Rectal smooth muscle tissue (tissue), 1 donor: ENCODE measurements around the gene ATPAF2.

Source experiments
- H3K27ac ChIP-seq: one replicate; pipeline ENCODE4 v1.7.0; 2013; ENCODE audit warnings: low read depth, low read length, inconsistent platforms
- H3K27me3 ChIP-seq: one replicate; pipeline ENCODE4 v1.7.0; 2013; ENCODE audit warnings: low read length; ENCODE audit not compliant: control insufficient read depth, insufficient read depth
- H3K36me3 ChIP-seq: one replicate; pipeline ENCODE4 v1.7.0; 2013; ENCODE audit warnings: low read length; ENCODE audit not compliant: control insufficient read depth, insufficient read depth
- H3K4me1 ChIP-seq: one replicate; pipeline ENCODE4 v1.7.0; 2013; ENCODE audit warnings: low read length; ENCODE audit not compliant: control insufficient read depth, insufficient read depth
- H3K4me3 ChIP-seq: one replicate; pipeline ENCODE4 v1.7.0; 2013; ENCODE audit warnings: low read length
- H3K9ac ChIP-seq: one replicate; pipeline ENCODE4 v1.7.0; 2013; ENCODE audit warnings: low read length

ATPAF2 gene

DNA sequence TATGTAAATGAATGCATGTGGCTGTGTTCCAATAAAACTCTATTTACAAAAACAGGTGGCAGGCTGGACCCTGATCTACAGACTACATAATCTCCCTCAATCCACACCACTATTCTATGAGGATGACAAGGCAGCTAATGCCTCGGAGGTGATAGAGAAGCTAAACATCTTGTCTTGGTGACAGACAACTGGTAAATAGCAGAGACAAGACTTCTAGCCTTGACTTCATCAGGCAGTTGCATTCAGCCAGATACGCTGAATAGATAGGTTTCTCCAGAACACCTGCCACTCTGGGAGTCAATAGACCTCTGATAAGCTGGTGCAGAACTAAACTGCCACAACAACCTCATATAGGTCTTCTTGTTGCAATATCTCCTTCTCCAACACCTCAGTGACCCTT is 3.3 kb downstream of the ATPAF2 start:
- H3K9ac ChIP-seq: no peak overlapping the region

GRCh38 chr17:18033442-18034099 is 5.4 kb downstream of the ATPAF2 start:
- no peaks in the 10 kb centered on the region for H3K27me3 ChIP-seq
- H3K9ac ChIP-seq: no peak overlapping the region
- no peak overlapping the region for H3K4me3 ChIP-seq
- no peaks in the 10 kb centered on the region for H3K36me3 ChIP-seq
- peaks cover 5% of the 10 kb centered on the region for H3K4me1 ChIP-seq
- no peak overlapping the region for H3K27ac ChIP-seq

More for the DNA sequence above, 3.3 kb downstream of the ATPAF2 start:
- no peak overlapping the region for H3K27ac ChIP-seq
- no peaks in the 10 kb centered on the region for H3K36me3 ChIP-seq
- H3K27me3 ChIP-seq: no peaks in the 10 kb centered on the region
- no peak overlapping the region for H3K4me3 ChIP-seq
- H3K4me1 ChIP-seq: peaks cover 12% of the 10 kb centered on the region

- H3K4me3 ChIP-seq: no peak overlapping the region
- no peaks in the 10 kb centered on the region for H3K4me1 ChIP-seq
- H3K27ac ChIP-seq: no peak overlapping the region
- H3K9ac ChIP-seq: no peak overlapping the region
- H3K36me3 ChIP-seq: no peaks in the 10 kb centered on the region
- no peaks in the 10 kb centered on the region for H3K27me3 ChIP-seq
These were observed 7.0 kb downstream of the ATPAF2 start for GRCh38 chr17:18031955-18032354.

GRCh38 chr17:18028952-18029540 is 9.9 kb downstream of the ATPAF2 start:
- no peaks in the 10 kb centered on the region for H3K4me1 ChIP-seq
- no peak overlapping the region for H3K9ac ChIP-seq
- H3K36me3 ChIP-seq: peaks cover 11% of the 10 kb centered on the region
- H3K4me3 ChIP-seq: no peak overlapping the region
- H3K27ac ChIP-seq: no peak overlapping the region
- no peaks in the 10 kb centered on the region for H3K27me3 ChIP-seq

DNA sequence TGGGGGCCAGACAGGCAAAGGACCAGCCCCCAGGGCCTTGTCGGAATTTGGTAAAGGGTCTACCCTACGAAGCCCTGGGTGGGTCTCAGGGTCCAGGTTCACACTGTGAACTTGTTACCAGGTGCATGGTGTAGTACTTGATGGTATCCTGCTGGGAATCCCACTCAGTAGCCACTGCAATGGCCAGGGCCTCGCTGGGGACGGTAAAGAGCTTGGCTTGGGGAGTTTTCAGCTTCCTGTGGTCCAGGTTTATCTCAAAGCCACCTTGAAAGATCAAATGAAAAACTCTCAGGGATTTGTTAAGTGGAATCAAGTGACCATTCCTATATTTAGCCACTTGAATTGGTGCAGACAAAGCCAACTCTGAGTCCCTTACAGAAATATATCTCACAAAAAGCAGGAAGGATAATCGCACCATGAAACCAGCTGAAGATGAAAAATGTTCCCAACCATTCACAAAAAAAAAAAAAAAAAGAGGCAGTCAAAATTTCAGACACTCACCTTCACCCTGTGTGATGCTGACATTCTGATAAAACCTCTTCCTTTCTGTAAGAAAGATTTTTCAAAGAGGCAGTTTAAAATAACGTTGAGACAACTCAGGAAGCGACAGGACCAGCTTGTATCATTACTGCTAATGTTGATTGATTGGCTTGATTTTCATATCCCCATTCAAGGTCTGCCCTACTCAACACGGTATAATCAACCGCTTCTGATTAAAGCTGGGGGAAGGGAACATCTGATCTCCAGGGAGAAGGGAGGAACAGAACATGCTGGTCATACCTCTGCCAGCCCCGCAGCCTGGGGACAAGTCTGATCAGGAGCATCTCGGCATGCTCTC is 10.6 kb downstream of the ATPAF2 start:
- Histone ChIP-seq H3K4me3 (no peak overlapping the region), H3K27me3 (no peaks in the 10 kb centered on the region), H3K4me1 (no peaks in the 10 kb centered on the region), H3K36me3 (peaks cover 13% of the 10 kb centered on the region), H3K9ac (no peak overlapping the region), H3K27ac (no peak overlapping the region)

DNA sequence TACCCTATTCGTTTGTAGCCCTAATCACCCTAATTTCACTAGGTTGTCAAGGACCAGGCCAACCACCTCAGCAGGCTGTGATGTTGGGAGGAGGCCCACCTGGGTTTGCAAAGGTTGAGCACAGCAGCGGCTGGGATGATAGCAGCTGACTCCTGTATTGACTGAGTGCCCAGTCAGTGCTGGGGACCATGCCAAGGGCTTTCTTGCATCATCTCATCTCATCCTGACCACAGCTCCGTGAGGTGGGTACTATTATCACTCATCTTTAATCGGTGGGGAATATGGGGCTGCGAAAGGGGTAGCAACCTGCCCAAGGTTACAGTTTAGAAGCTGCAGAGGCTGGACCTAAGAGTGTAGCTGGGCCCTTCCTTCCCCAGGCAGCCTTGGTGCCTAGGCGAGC is 11.7 kb downstream of the ATPAF2 start:
- H3K4me1 ChIP-seq: no peaks in the 10 kb centered on the region
- H3K27me3 ChIP-seq: no peaks in the 10 kb centered on the region
- no peak overlapping the region for H3K4me3 ChIP-seq
- H3K9ac ChIP-seq: no peak overlapping the region
- peaks cover 13% of the 10 kb centered on the region for H3K36me3 ChIP-seq
- H3K27ac ChIP-seq: no peak overlapping the region

DNA sequence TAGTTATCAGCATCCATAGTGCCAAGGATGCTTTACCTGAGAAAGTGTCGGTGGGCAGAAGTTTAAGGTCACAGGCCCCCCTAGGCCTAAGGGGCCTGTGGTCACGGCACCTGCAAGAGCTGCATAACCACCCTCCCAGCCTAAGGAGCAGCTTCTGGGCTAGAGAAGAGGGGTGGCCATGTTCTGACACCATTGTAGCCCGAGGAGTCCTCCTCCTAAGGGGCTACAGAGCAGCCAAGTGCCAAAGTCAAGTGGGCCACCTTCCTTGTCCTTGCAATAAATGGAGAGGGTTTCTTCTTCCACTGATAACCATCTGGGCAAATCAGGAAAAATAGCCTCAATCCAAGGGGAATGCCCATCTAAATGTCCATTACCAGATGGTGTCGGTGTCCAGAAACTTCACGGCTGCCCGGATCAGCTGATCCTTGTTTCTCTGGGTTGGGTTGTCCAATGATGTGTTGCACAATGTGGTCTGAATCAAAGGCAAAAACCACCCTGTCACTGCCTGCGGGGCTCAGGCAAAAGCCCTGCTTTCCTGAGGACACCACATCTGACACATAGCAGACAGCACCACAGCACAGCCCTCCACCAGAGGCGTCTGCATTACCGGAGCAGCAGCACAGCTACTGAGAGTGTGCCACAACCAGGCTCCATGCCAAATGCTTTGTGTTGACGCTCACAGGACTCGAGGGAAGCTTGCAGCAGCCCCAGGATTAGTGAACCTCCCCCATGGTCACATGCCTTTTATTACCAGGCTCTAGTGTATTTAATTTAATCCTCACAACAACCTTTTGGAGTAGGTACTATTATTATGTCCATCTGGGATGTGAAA is 12.8 kb downstream of the ATPAF2 start:
- Histone ChIP-seq H3K27me3 (no peaks in the 10 kb centered on the region), H3K4me3 (no peak overlapping the region), H3K36me3 (peaks cover 19% of the 10 kb centered on the region), H3K27ac (no peak overlapping the region), H3K9ac (no peak overlapping the region), H3K4me1 (no peaks in the 10 kb centered on the region)

DNA sequence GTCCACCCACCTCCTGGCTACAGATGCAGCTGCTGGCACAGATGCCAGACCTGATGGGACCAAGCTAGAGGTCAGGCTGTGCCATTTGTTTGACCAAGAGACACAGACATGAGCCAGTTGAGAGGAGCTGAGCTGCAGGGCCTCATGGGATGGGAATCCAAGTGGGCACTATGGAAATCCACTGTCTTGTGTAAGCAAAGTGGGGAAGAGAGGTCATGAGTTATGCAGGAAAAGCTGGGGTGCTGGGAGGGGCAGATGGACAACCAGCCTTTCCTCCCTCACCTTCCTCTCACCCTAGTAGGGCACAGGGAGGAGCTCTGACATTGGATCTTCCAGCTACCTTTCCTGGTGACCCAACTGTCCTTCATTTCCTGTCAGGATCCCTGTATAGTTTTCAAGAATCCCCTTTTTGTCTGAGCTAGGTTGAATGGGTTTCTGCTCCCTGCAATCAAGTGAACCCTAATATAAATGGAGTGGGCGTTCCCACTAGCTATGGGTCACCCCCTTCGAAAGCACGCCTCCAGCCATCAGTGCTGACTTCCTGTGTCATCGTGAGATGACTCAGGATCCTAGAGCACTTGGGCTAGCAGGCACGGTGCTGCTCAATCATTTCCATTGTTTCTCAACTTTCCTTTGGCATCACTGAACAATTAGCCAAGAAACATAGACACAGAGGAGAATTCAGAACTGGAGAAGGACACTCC is 13.6 kb downstream of the ATPAF2 start:
- Histone ChIP-seq H3K27ac (no peak overlapping the region), H3K9ac (no peak overlapping the region), H3K4me1 (no peaks in the 10 kb centered on the region), H3K4me3 (no peak overlapping the region), H3K27me3 (no peaks in the 10 kb centered on the region), H3K36me3 (peaks cover 20% of the 10 kb centered on the region)

DNA sequence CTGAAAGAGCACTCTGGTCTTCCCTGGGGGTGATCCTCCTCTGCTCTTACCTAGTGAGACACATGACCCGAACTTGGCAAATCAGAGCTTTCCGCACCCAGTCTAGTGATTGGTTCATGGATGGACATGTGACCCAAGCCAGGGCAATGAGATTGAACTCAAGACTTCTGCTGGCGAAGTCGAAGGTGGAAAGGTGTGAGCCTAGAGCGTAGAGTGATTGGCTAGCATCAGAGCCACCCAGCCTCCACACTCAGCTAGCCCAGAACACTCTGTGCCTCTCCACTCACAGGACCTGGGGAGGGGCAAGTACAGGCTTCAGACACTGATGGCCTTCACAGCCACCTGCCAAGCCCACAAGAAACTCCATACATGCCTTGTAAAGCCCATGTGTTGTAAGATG is 17.6 kb downstream of the ATPAF2 start:
- H3K4me1 ChIP-seq: no peaks in the 10 kb centered on the region
- H3K9ac ChIP-seq: no peak overlapping the region
- H3K27me3 ChIP-seq: no peaks in the 10 kb centered on the region
- no peak overlapping the region for H3K4me3 ChIP-seq
- H3K27ac ChIP-seq: no peak overlapping the region
- peaks cover 25% of the 10 kb centered on the region for H3K36me3 ChIP-seq

GRCh38 chr17:18020971-18021370 is 18.0 kb downstream of the ATPAF2 start:
- Histone ChIP-seq H3K36me3 (peaks cover 22% of the 10 kb centered on the region), H3K4me1 (no peaks in the 10 kb centered on the region), H3K27ac (no peak overlapping the region), H3K4me3 (no peak overlapping the region), H3K9ac (no peak overlapping the region), H3K27me3 (no peaks in the 10 kb centered on the region)

DNA sequence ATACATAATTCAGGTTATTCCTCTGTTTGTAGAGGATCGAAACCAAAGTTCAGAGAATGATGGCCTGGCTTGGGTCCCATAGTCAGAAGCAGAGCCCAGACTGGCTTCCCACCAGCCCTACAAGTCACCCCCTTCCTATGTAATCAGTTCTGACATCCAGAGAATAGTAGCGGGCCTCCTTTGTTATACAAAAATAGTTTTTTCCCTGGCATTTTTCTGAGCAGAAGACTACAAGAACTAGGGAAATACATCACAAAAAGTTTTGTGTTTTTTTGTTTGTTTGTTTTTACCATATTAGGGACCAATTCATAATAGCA is 19.2 kb downstream of the ATPAF2 start:
- H3K9ac ChIP-seq: no peak overlapping the region
- no peaks in the 10 kb centered on the region for H3K4me1 ChIP-seq
- no peak overlapping the region for H3K4me3 ChIP-seq
- H3K27ac ChIP-seq: no peak overlapping the region
- no peaks in the 10 kb centered on the region for H3K27me3 ChIP-seq
- peaks cover 21% of the 10 kb centered on the region for H3K36me3 ChIP-seq
